Measurements from ENCODE around the gene SEPTIN11. TPM values are rescaled to one million over a fixed set of nuclear protein-coding genes. Genes with fewer than 3 reads are reported as not detected.

Gene SEPTIN11
- total and polyA plus RNA-seq, 9 of the 15 experiments (the other 6 are each of a cell fraction or from before 2014, with no cell fraction given): 25.7 to 142 (median 84.3) TPM

DNA sequence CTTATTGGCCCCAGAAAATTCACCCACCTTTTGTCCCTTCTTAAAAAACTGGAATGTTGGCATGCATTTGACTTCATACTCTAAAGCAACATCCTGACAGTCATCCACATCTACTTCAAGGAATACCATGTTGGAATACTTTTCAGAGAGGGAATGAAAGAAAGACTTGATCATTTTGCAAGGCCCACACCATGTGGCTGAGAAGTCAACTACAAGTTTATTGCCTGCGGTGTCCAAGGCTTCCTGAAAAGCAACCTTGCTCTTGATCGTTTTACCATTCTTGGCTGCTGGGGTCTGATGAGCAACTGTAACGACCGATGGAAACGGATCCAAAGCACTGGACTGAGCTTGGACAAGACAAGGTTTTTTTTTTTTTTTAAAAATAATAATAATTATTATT, 9.3 kb downstream of the SEPTIN11 start (continued):
- TF ChIP-seq, protein P1, sequence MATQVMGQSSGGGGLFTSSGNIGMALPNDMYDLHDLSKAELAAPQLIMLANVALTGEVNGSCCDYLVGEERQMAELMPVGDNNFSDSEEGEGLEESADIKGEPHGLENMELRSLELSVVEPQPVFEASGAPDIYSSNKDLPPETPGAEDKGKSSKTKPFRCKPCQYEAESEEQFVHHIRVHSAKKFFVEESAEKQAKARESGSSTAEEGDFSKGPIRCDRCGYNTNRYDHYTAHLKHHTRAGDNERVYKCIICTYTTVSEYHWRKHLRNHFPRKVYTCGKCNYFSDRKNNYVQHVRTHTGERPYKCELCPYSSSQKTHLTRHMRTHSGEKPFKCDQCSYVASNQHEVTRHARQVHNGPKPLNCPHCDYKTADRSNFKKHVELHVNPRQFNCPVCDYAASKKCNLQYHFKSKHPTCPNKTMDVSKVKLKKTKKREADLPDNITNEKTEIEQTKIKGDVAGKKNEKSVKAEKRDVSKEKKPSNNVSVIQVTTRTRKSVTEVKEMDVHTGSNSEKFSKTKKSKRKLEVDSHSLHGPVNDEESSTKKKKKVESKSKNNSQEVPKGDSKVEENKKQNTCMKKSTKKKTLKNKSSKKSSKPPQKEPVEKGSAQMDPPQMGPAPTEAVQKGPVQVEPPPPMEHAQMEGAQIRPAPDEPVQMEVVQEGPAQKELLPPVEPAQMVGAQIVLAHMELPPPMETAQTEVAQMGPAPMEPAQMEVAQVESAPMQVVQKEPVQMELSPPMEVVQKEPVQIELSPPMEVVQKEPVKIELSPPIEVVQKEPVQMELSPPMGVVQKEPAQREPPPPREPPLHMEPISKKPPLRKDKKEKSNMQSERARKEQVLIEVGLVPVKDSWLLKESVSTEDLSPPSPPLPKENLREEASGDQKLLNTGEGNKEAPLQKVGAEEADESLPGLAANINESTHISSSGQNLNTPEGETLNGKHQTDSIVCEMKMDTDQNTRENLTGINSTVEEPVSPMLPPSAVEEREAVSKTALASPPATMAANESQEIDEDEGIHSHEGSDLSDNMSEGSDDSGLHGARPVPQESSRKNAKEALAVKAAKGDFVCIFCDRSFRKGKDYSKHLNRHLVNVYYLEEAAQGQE (IDR thresholded peaks at IDR 0.05; ENCODE audit: borderline replicate concordance): no peak
- TF ChIP-seq, protein P1 (CRISPR knock-in tag; IDR thresholded peaks at IDR 0.05; ENCODE audit: low read depth): no peak
- TF ChIP-seq, protein P2, sequence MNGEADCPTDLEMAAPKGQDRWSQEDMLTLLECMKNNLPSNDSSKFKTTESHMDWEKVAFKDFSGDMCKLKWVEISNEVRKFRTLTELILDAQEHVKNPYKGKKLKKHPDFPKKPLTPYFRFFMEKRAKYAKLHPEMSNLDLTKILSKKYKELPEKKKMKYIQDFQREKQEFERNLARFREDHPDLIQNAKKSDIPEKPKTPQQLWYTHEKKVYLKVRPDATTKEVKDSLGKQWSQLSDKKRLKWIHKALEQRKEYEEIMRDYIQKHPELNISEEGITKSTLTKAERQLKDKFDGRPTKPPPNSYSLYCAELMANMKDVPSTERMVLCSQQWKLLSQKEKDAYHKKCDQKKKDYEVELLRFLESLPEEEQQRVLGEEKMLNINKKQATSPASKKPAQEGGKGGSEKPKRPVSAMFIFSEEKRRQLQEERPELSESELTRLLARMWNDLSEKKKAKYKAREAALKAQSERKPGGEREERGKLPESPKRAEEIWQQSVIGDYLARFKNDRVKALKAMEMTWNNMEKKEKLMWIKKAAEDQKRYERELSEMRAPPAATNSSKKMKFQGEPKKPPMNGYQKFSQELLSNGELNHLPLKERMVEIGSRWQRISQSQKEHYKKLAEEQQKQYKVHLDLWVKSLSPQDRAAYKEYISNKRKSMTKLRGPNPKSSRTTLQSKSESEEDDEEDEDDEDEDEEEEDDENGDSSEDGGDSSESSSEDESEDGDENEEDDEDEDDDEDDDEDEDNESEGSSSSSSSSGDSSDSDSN (IDR thresholded peaks at IDR 0.05; ENCODE audit: borderline replicate concordance in 1 of 2, low read depth in 2 of 2, low read length in 2 of 2): no peak
- TF ChIP-seq PTBP1 (IDR thresholded peaks at IDR 0.05; ENCODE audit: low read depth, low read length): no peak
- no peak for TF ChIP-seq BCOR (IDR thresholded peaks at IDR 0.05)
- TF ChIP-seq TCF3 (CRISPR knock-in tag; IDR thresholded peaks at IDR 0.05): no peak
- TF ChIP-seq, protein P3, sequence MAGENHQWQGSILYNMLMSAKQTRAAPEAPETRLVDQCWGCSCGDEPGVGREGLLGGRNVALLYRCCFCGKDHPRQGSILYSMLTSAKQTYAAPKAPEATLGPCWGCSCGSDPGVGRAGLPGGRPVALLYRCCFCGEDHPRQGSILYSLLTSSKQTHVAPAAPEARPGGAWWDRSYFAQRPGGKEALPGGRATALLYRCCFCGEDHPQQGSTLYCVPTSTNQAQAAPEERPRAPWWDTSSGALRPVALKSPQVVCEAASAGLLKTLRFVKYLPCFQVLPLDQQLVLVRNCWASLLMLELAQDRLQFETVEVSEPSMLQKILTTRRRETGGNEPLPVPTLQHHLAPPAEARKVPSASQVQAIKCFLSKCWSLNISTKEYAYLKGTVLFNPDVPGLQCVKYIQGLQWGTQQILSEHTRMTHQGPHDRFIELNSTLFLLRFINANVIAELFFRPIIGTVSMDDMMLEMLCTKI (IDR thresholded peaks at IDR 0.05; ENCODE audit: partially characterized antibody): no peak
- no peak for TF ChIP-seq SREBF2 (CRISPR knock-in tag; IDR thresholded peaks at IDR 0.05)
- TF ChIP-seq HNRNPUL1 (IDR thresholded peaks at IDR 0.05; ENCODE audit: low read length): no peak
